HG03097 (cell line): ENCODE results near the gene CLTCL1.
"Not testable (repeated sequence)": the region's sequence is repeated elsewhere in the genome, so short reads cannot be mapped to it uniquely, and the experiment has no call there.

Experiments used
- ATAC-seq: cut with Tn5 transposase; IDR thresholded peaks from one replicate; pipeline ENCODE4 v1.9.1; 2021; ENCODE audit not compliant: unreplicated experiment, low FRiP score

Gene CLTCL1

GRCh38 chr22:19256362-19256761 lies 35.2 kb downstream of the CLTCL1 start:
- ATAC-seq = not testable (repeated sequence)

- ATAC-seq = no peak
Measured at GRCh38 chr22:19253143-19253542, 38.4 kb downstream of the CLTCL1 start.

GRCh38 chr22:19244600-19245352 lies 46.7 kb downstream of the CLTCL1 start:
- ATAC-seq = no peak

GRCh38 chr22:19242699-19243098 lies 48.8 kb downstream of the CLTCL1 start:
- ATAC-seq = no peak

- ATAC-seq = no peak
Measured at GRCh38 chr22:19241593-19241906, 50.0 kb downstream of the CLTCL1 start.

- ATAC-seq = no peak
Measured at GRCh38 chr22:19240813-19241592, 50.5 kb downstream of the CLTCL1 start.

- no peak for ATAC-seq
Measured at GRCh38 chr22:19239464-19239863, 52.1 kb downstream of the CLTCL1 start.

- ATAC-seq = no peak
Measured at GRCh38 chr22:19238900-19239299, 52.6 kb downstream of the CLTCL1 start.

GRCh38 chr22:19235874-19236273 lies 55.6 kb downstream of the CLTCL1 start:
- ATAC-seq = no peak

GRCh38 chr22:19234126-19234896 lies 57.2 kb downstream of the CLTCL1 start:
- no peak for ATAC-seq

GRCh38 chr22:19233189-19233661 lies 58.3 kb downstream of the CLTCL1 start:
- ATAC-seq = no peak

GRCh38 chr22:19232623-19233022 lies 58.9 kb downstream of the CLTCL1 start:
- ATAC-seq = no peak

- no peak for ATAC-seq
Measured at GRCh38 chr22:19231986-19232385, 59.5 kb downstream of the CLTCL1 start.

GRCh38 chr22:19229600-19229999 lies 61.9 kb downstream of the CLTCL1 start:
- ATAC-seq = no peak

GRCh38 chr22:19228179-19228578 lies 63.3 kb downstream of the CLTCL1 start:
- no peak for ATAC-seq

- no peak for ATAC-seq
Measured at GRCh38 chr22:19226428-19226827, 65.1 kb downstream of the CLTCL1 start.

GRCh38 chr22:19225560-19225959 lies 66.0 kb downstream of the CLTCL1 start:
- ATAC-seq = no peak

GRCh38 chr22:19224985-19225384 lies 66.5 kb downstream of the CLTCL1 start:
- ATAC-seq = no peak

- ATAC-seq = no peak
Measured at GRCh38 chr22:19224557-19224956, 67.0 kb downstream of the CLTCL1 start.

- ATAC-seq = no peak
Measured at GRCh38 chr22:19223617-19224016, 67.9 kb downstream of the CLTCL1 start.

GRCh38 chr22:19223110-19223509 lies 68.4 kb downstream of the CLTCL1 start:
- ATAC-seq = no peak
